ENCODE data around the gene NAALADL2.
A peak's percentile ranks its signal among the peaks of the same experiment; 100 is the strongest.
"Not testable (repeated sequence)": the region's sequence is repeated elsewhere in the genome, so short reads cannot be mapped to it uniquely, and the experiment has no call there.

NAALADL2 gene

GRCh38 chr3:175511219-175511785 lies 652.2 kb downstream of the NAALADL2 start:
- Histone ChIP-seq H3K4me3 (ENCODE audit: low read length) (no peak overlapping the region), H3K9ac (ENCODE audit: low read length) (no peak overlapping the region), H3K27me3 (ENCODE audit: control insufficient read depth, insufficient read depth, low read length) (no peaks in the 10 kb centered on the region), H3K36me3 (ENCODE audit: control insufficient read depth, insufficient read depth, low read length) (no peaks in the 10 kb centered on the region), H3K9me3 (ENCODE audit: control insufficient read depth, low read length) (no peaks in the 10 kb centered on the region), H3K4me1 (ENCODE audit: control insufficient read depth, insufficient read depth, low read length) (no peaks in the 10 kb centered on the region)

DNA sequence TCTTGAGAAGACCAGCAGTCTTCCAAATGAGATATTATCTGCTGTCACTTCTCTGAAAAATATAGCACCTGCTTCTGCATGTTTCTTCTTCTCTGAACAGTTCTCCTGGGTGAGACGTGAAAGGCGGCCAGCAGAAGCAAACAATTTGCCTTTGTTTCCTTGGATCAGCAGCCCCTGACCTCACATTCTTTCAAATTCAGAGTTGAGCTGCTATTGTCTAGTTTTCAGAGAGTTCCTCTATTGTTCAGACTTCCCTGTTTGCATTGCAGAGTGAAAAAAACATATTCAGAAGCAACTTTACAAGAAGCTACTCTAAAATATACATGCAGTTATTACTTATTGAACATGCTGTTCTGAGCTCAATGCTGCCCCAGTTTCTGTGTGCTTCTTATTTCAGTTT lies 653.6 kb downstream of the NAALADL2 start:
- Histone ChIP-seq H3K9ac (ENCODE audit: low read length) (no peak overlapping the region), H3K4me1 (ENCODE audit: control insufficient read depth, insufficient read depth, low read length) (no peaks in the 10 kb centered on the region), H3K36me3 (ENCODE audit: control insufficient read depth, insufficient read depth, low read length) (no peaks in the 10 kb centered on the region), H3K4me3 (ENCODE audit: low read length) (no peak overlapping the region), H3K27me3 (ENCODE audit: control insufficient read depth, insufficient read depth, low read length) (no peaks in the 10 kb centered on the region), H3K9me3 (ENCODE audit: control insufficient read depth, low read length) (no peaks in the 10 kb centered on the region)

- H3K9ac ChIP-seq (ENCODE audit: low read length): no peak overlapping the region
- H3K4me3 ChIP-seq (ENCODE audit: low read length): no peak overlapping the region
- no peaks in the 10 kb centered on the region for H3K4me1 ChIP-seq (ENCODE audit: control insufficient read depth, insufficient read depth, low read length)
- H3K9me3 ChIP-seq (ENCODE audit: control insufficient read depth, low read length): no peaks in the 10 kb centered on the region
- H3K36me3 ChIP-seq (ENCODE audit: control insufficient read depth, insufficient read depth, low read length): no peaks in the 10 kb centered on the region
- no peaks in the 10 kb centered on the region for H3K27me3 ChIP-seq (ENCODE audit: control insufficient read depth, insufficient read depth, low read length)
These were observed 659.3 kb downstream of the NAALADL2 start for GRCh38 chr3:175518459-175518858.

DNA sequence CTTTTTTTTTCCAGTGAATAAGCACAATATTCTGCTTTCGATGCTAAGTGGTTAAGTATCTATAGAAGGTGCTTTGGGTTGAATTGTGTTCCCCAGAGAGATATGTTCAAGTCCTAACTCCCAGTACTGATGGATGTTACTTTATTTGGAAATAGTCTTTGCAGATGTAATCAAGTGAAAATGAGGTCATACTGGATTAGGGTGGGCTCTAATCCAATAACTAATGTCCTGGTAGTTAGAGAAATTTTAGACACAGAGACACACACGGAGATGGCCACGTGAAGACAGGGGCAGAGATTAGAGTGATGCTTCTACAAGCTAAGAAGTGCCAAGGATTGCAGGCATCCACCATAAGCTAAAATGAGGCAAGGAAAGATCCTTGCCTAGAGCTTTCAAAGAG lies 662.3 kb downstream of the NAALADL2 start:
- Histone ChIP-seq H3K4me1 (ENCODE audit: control insufficient read depth, insufficient read depth, low read length) (no peaks in the 10 kb centered on the region), H3K9me3 (ENCODE audit: control insufficient read depth, low read length) (no peaks in the 10 kb centered on the region), H3K36me3 (ENCODE audit: control insufficient read depth, insufficient read depth, low read length) (no peaks in the 10 kb centered on the region), H3K4me3 (ENCODE audit: low read length) (no peak overlapping the region), H3K27me3 (ENCODE audit: control insufficient read depth, insufficient read depth, low read length) (no peaks in the 10 kb centered on the region), H3K9ac (ENCODE audit: low read length) (no peak overlapping the region)

DNA sequence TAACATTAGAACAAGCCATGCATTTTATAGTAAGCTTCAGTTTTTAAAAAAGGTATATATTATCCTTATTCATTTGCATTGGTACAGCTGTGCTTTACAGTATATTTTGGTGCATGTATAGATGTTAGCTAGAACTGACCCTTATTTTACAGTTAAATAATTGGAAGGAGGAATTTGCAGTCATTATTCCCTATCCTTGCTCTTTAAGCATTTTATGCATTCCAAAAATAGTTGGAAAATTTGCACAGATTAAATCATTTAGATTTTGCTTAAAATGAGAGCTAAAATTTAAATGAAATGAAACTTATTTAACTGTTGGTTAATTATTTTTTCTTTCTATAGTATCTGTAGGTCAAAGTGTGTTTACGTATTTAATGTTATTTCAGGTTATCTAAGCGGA lies 667.1 kb downstream of the NAALADL2 start:
- no peaks in the 10 kb centered on the region for H3K4me1 ChIP-seq (ENCODE audit: control insufficient read depth, insufficient read depth, low read length)
- peak overlapping the region; percentile 20 for H3K4me3 ChIP-seq (ENCODE audit: low read length)
- no peaks in the 10 kb centered on the region for H3K9me3 ChIP-seq (ENCODE audit: control insufficient read depth, low read length)
- peak overlapping the region; percentile 64 for H3K9ac ChIP-seq (ENCODE audit: low read length)
- no peaks in the 10 kb centered on the region for H3K27me3 ChIP-seq (ENCODE audit: control insufficient read depth, insufficient read depth, low read length)
- H3K36me3 ChIP-seq (ENCODE audit: control insufficient read depth, insufficient read depth, low read length): no peaks in the 10 kb centered on the region

GRCh38 chr3:175526609-175527280 lies 667.6 kb downstream of the NAALADL2 start:
- no peaks in the 10 kb centered on the region for H3K4me1 ChIP-seq (ENCODE audit: control insufficient read depth, insufficient read depth, low read length)
- H3K36me3 ChIP-seq (ENCODE audit: control insufficient read depth, insufficient read depth, low read length): no peaks in the 10 kb centered on the region
- peak overlapping the region; percentile 20 for H3K4me3 ChIP-seq (ENCODE audit: low read length)
- no peaks in the 10 kb centered on the region for H3K27me3 ChIP-seq (ENCODE audit: control insufficient read depth, insufficient read depth, low read length)
- no peaks in the 10 kb centered on the region for H3K9me3 ChIP-seq (ENCODE audit: control insufficient read depth, low read length)
- peak overlapping the region; percentile 64 for H3K9ac ChIP-seq (ENCODE audit: low read length)

DNA sequence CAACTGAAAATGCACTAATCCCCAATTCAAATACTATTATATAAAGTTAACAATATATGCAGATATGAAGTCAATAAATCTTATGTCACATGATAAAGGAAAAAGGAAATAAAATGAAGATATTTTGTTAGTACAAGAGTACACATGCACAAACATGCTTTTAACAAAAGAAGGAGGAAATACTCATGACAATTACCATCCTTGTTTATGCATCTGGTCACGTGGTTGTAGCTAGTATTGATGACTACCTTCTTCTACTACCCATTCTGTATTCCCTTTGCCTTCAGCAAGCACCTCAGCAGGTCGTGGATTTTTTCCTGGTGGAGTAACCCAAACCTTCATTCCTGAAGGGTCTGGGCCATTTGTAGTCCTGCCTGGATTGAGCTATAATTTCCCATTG lies 669.6 kb downstream of the NAALADL2 start:
- H3K36me3 ChIP-seq (ENCODE audit: control insufficient read depth, insufficient read depth, low read length); H3K9ac ChIP-seq (ENCODE audit: low read length); H3K9me3 ChIP-seq (ENCODE audit: control insufficient read depth, low read length); H3K27me3 ChIP-seq (ENCODE audit: control insufficient read depth, insufficient read depth, low read length); H3K4me3 ChIP-seq (ENCODE audit: low read length); H3K4me1 ChIP-seq (ENCODE audit: control insufficient read depth, insufficient read depth, low read length): not testable (repeated sequence)

GRCh38 chr3:175535351-175535750 lies 676.2 kb downstream of the NAALADL2 start:
- Histone ChIP-seq H3K9me3 (ENCODE audit: control insufficient read depth, low read length) (no peaks in the 10 kb centered on the region), H3K36me3 (ENCODE audit: control insufficient read depth, insufficient read depth, low read length) (no peaks in the 10 kb centered on the region), H3K27me3 (ENCODE audit: control insufficient read depth, insufficient read depth, low read length) (no peaks in the 10 kb centered on the region), H3K9ac (ENCODE audit: low read length) (no peak overlapping the region), H3K4me1 (ENCODE audit: control insufficient read depth, insufficient read depth, low read length) (no peaks in the 10 kb centered on the region), H3K4me3 (ENCODE audit: low read length) (no peak overlapping the region)

- Histone ChIP-seq H3K9me3 (ENCODE audit: control insufficient read depth, low read length) (no peaks in the 10 kb centered on the region), H3K27me3 (ENCODE audit: control insufficient read depth, insufficient read depth, low read length) (no peaks in the 10 kb centered on the region), H3K4me3 (ENCODE audit: low read length) (no peak overlapping the region), H3K36me3 (ENCODE audit: control insufficient read depth, insufficient read depth, low read length) (no peaks in the 10 kb centered on the region), H3K4me1 (ENCODE audit: control insufficient read depth, insufficient read depth, low read length) (no peaks in the 10 kb centered on the region), H3K9ac (ENCODE audit: low read length) (no peak overlapping the region)
These were observed 687.0 kb downstream of the NAALADL2 start for GRCh38 chr3:175546115-175546514.

DNA sequence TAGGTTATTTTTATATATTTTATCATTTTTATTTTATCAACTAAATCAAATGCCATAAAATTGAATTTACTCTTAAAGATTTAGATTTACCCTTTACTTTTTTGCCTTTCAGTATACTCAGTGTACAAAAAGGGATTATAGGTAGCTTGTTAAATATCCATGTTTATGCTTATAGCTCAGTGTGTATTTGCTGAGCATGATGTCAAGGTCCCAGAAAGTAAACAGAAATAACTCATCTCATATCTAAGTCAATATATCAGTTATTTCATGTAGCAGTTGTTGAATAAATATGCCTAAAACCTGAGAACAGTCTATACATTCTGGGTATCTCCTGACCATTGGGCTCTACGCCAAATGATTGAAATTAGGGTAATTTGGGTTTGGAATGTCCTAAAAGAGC lies 693.8 kb downstream of the NAALADL2 start:
- Histone ChIP-seq H3K4me1 (ENCODE audit: control insufficient read depth, insufficient read depth, low read length) (no peaks in the 10 kb centered on the region), H3K4me3 (ENCODE audit: low read length) (no peak overlapping the region), H3K9ac (ENCODE audit: low read length) (no peak overlapping the region), H3K27me3 (ENCODE audit: control insufficient read depth, insufficient read depth, low read length) (no peaks in the 10 kb centered on the region), H3K36me3 (ENCODE audit: control insufficient read depth, insufficient read depth, low read length) (no peaks in the 10 kb centered on the region), H3K9me3 (ENCODE audit: control insufficient read depth, low read length) (no peaks in the 10 kb centered on the region)

- no peaks in the 10 kb centered on the region for H3K9me3 ChIP-seq (ENCODE audit: control insufficient read depth, low read length)
- H3K4me3 ChIP-seq (ENCODE audit: low read length): no peak overlapping the region
- H3K36me3 ChIP-seq (ENCODE audit: control insufficient read depth, insufficient read depth, low read length): no peaks in the 10 kb centered on the region
- H3K27me3 ChIP-seq (ENCODE audit: control insufficient read depth, insufficient read depth, low read length): no peaks in the 10 kb centered on the region
- H3K9ac ChIP-seq (ENCODE audit: low read length): no peak overlapping the region
- H3K4me1 ChIP-seq (ENCODE audit: control insufficient read depth, insufficient read depth, low read length): no peaks in the 10 kb centered on the region
These were observed 695.7 kb downstream of the NAALADL2 start for GRCh38 chr3:175554801-175555200.

DNA sequence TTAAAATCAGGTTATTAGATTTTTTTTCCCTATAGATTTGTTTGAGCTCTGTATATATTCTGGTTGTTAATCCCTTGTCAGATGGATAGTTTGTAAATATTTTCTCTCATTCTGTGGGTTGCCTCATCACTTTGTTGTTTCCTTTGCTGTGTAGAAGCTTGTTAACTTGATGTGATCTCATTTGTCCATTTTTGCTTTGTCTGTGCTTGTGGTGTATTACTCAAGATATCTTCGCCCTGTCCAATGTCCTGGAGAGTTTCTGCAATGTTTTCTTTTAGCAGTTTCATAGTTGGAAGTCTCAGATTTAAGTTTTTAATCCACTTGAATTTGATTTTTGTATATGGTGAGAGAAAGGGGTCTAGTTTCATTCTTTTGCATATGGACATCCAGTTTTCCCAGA lies 699.1 kb downstream of the NAALADL2 start:
- Histone ChIP-seq H3K9ac (ENCODE audit: low read length) (no peak overlapping the region), H3K4me3 (ENCODE audit: low read length) (no peak overlapping the region), H3K9me3 (ENCODE audit: control insufficient read depth, low read length) (no peaks in the 10 kb centered on the region), H3K27me3 (ENCODE audit: control insufficient read depth, insufficient read depth, low read length) (no peaks in the 10 kb centered on the region), H3K36me3 (ENCODE audit: control insufficient read depth, insufficient read depth, low read length) (no peaks in the 10 kb centered on the region), H3K4me1 (ENCODE audit: control insufficient read depth, insufficient read depth, low read length) (no peaks in the 10 kb centered on the region)

GRCh38 chr3:175564363-175564762 lies 705.2 kb downstream of the NAALADL2 start:
- no peak overlapping the region for H3K4me3 ChIP-seq (ENCODE audit: low read length)
- H3K9me3 ChIP-seq (ENCODE audit: control insufficient read depth, low read length): no peaks in the 10 kb centered on the region
- no peaks in the 10 kb centered on the region for H3K27me3 ChIP-seq (ENCODE audit: control insufficient read depth, insufficient read depth, low read length)
- H3K4me1 ChIP-seq (ENCODE audit: control insufficient read depth, insufficient read depth, low read length): no peaks in the 10 kb centered on the region
- H3K36me3 ChIP-seq (ENCODE audit: control insufficient read depth, insufficient read depth, low read length): no peaks in the 10 kb centered on the region
- no peak overlapping the region for H3K9ac ChIP-seq (ENCODE audit: low read length)
